ENCODE data around the gene EDA2R.

The EDA2R gene

DNA sequence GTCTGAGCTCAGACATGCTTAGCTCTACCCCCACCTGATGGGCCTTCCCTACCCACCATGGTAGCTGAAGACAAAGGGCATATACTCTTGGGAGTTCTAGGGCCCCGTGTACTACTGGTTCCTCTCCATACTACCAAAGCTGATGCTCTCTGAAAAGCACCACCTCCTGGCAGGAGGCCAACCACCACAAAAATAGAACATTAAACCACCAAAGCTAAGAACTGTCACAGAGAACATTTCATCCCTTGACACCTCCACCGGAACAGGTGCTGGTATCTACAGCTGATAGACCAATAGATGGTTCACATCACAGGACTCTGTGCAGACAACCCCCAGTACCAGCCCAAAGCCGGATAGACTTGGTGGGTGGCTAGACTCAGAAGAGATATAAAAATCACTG, 13.4 kb downstream of the EDA2R start:
- no peak for TF ChIP-seq ZNF274 (IDR thresholded peaks at IDR 0.05; ENCODE audit: low read depth, low read length)

DNA sequence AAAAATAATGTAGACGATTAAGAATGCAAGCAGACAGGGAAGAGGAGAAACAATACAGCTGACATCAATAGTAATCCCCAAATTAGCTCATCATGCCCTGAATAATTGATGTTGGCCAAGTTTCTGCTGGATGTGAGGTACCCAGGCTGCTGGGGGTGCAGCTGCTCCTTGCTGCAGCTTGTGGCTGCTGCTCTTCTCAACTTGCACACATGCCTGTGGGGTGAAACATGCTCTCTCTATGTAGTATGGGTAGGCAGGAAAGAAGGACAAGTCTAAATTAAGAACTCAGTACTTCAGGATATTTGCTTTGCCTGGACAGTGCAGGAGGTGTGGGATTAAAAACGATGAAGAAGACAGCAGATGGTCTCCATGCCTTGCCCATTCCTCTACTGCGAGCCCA, 16.7 kb downstream of the EDA2R start:
- TF ChIP-seq ZNF274 (IDR thresholded peaks at IDR 0.05; ENCODE audit: low read depth, low read length), result no peak
- no peak overlapping the region for H3K4me3 ChIP-seq (ENCODE audit: low read length)

More for the DNA sequence above, 13.4 kb downstream of the EDA2R start:
- H3K4me3 ChIP-seq (ENCODE audit: low read length), result no peak overlapping the region

DNA sequence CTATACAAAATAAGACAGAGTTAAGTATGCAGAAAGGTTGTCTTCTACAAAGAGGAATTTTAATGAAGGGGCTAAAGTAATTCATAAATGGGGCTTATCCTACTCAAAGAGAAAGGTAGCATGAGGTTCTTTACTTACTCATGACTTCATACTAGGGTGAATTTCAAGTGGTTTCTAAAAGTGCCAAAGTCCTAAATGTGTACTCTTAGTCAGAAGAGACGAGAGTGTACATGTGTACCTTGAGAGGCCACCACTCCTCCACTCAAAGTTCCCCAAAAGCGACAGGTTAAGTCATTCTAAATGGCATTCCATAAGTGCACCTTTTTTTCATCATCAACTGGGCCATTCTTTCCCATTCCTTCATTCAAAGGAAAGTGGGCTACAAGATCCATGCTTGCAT, 21.9 kb downstream of the EDA2R start:
- H3K4me3 ChIP-seq (ENCODE audit: low read length), result no peak overlapping the region
- no peak for TF ChIP-seq ZNF274 (IDR thresholded peaks at IDR 0.05; ENCODE audit: low read depth, low read length)

DNA sequence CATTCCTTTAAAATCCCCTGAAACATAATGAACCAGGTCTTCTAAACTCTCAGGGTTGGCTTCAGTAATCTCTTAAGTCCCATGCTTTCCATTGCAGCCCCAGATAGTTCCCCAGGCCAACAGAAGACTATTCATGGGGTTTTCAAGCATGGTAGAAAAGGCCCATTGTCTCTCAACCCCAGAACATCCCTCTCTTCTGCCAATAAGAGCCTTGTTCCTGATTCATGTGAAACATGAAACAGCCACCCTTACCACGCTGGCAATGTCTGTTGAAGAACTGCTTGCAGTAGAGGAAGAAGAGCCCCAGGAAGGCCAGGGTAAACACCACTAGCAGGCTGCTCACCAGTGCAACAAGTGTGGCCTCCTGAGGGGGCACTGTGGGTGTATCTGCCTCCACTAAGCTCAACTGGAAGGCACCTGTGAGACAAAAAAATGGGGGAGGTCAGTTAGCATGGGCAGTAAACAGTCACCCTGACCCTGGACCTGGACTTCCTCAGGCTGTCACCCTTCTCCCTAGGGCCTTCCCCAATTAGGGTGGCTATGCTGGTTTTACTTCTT, 36.4 kb downstream of the EDA2R start:
- TF ChIP-seq ZNF274 (IDR thresholded peaks at IDR 0.05; ENCODE audit: low read depth, low read length), result no peak
- no peak overlapping the region for H3K4me3 ChIP-seq (ENCODE audit: low read length)

DNA sequence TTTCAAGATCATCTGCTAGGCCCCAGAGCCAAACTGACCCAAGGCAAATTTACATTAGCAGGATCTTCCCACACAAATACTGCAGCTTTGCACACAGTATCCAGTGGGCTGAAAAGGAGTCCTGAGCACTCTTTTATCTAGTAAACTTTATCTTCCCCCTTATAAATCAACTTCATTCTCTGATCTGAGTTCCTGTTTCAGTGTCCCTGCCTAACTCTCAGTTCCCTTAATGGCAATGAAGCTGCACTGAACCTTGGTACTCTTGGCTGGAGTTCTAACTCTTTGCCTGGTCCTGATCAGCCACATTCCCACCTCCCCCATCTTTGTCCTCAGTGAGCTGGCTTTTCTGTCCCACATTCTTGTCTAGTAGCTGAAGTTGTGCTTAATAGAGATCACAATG, 37.4 kb downstream of the EDA2R start:
- no peak overlapping the region for H3K4me3 ChIP-seq (ENCODE audit: low read length)
- no peak for TF ChIP-seq ZNF274 (IDR thresholded peaks at IDR 0.05; ENCODE audit: low read depth, low read length)

DNA sequence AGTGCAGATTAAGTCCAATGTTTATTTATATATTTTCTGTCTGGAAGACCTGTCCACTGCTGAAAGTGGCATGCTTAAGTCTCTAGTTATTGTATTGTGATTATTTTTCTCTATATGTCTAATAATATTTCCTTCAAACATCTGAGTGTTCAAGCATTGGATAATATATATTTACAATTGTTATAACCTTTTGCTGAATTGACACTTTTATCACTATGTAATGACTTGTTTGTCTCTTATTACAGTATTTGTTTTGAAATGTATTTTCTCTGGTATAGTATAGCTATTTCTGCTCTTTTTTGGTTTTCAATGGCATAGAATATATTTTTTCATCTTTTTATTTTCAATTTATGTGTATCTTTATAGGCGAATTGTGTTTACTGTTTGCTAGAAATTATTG, 59.7 kb downstream of the EDA2R start:
- no peak for TF ChIP-seq ZNF274 (IDR thresholded peaks at IDR 0.05; ENCODE audit: low read depth, low read length)
- H3K4me3 ChIP-seq (ENCODE audit: low read length), result no peak overlapping the region

DNA sequence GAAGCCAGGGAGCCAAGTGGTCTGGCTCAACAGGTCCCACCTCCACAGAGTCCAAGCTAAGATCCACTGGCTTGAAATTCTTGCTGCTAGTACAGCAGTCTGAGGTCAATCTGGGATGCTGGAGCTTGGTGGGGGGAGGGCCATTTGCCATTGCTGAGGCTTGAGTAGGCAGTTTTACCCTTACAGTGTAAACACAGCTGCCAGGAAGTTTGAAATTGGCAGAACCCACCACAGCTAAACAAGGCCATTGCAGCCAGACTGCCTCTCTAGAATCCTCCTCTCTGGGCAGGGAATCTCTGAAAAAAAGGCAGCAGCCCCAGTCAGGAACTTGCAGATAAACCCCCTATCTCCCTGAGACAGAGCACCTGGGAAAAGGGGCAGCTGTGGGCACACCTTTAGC, 84.9 kb downstream of the EDA2R start:
- no peak for TF ChIP-seq ZNF274 (IDR thresholded peaks at IDR 0.05; ENCODE audit: low read depth, low read length)
- no peak overlapping the region for H3K4me3 ChIP-seq (ENCODE audit: low read length)

DNA sequence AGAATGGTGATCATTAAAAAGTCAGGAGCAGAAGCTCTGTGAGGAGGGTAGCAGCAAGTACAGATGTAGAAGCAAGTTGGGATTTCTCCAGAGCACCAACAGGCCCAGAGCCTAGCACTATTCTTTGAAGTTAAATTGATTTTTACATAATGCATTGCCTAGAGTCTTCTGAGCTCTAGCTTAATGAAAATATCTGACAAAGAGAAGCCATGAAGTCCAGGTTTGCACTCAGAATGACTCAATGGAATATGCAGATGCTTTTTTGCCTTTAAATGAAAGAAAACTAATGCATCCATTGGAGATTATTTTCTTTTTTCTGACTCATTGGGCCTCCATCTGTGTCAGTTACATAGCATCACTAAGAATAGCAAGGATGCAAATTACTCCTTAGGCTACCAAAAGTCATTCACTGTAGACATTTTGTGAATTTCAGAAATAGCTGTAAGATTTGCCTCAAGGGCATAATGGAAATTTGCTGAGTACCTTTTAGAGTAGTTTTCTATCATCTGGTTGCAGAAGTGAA, 91.0 kb downstream of the EDA2R start:
- H3K4me3 ChIP-seq (ENCODE audit: low read length), result no peak overlapping the region
- no peak for TF ChIP-seq ZNF274 (IDR thresholded peaks at IDR 0.05; ENCODE audit: low read depth, low read length)
